Epithelial cell of esophagus (primary cell): ENCODE results near the gene USH1G.

Experiments
- DNase-seq: peaks from one replicate; pipeline ENCODE4 v3.0.0; 2010; ENCODE audit warnings: low read depth
- H3K4me3 ChIP-seq: 2 replicates; pipeline ENCODE4 v1.5.1; 2011; ENCODE audit warnings: mild to moderate bottlenecking, low read length, control low read depth
- CTCF ChIP-seq: IDR thresholded peaks from 2 replicates; pipeline ENCODE4 v1.5.1; 2011; ENCODE audit warnings: low read depth, mild to moderate bottlenecking, low read length, control low read depth, inconsistent platforms; ENCODE audit not compliant: insufficient read depth; ENCODE audit errors: missing control alignments

USH1G gene

GRCh38 chr17:74959826-74960515 is 36.9 kb upstream of the USH1G start:
- TF ChIP-seq CTCF: no peak
- DNase-seq: peak; percentile 70

GRCh38 chr17:74957935-74958740 is 35.1 kb upstream of the USH1G start:
- H3K4me3 ChIP-seq: no peak overlapping the region
- peak; percentile 65 for DNase-seq
- TF ChIP-seq CTCF: peak; percentile 91

More at GRCh38 chr17:74959826-74960515, 36.9 kb upstream of the USH1G start:
- no peak overlapping the region for H3K4me3 ChIP-seq

- TF ChIP-seq CTCF: no peak
- no peak for DNase-seq
These were observed 33.0 kb upstream of the USH1G start for GRCh38 chr17:74956093-74956492.

GRCh38 chr17:74954665-74955421 is 31.8 kb upstream of the USH1G start:
- no peak for TF ChIP-seq CTCF

More at GRCh38 chr17:74956093-74956492, 33.0 kb upstream of the USH1G start:
- no peak overlapping the region for H3K4me3 ChIP-seq

GRCh38 chr17:74954115-74954514 is 31.1 kb upstream of the USH1G start:
- TF ChIP-seq CTCF: no peak
- no peak overlapping the region for H3K4me3 ChIP-seq
- DNase-seq: no peak

More at GRCh38 chr17:74954665-74955421, 31.8 kb upstream of the USH1G start:
- DNase-seq: no peak
- no peak overlapping the region for H3K4me3 ChIP-seq

- TF ChIP-seq CTCF: no peak
- DNase-seq: no peak
- H3K4me3 ChIP-seq: no peak overlapping the region
These were observed 30.2 kb upstream of the USH1G start for GRCh38 chr17:74953134-74953687.
